EH (cell line): ENCODE data around the gene FAM117B.
A peak's percentile ranks its signal among the peaks of the same experiment; 100 is the strongest.
"Not testable (repeated sequence)": the region's sequence is repeated elsewhere in the genome, so short reads cannot be mapped to it uniquely, and the experiment has no call there.

ENCODE experiments used
- DNase-seq: peaks from one replicate; pipeline ENCODE4 v3.0.0-alpha.2; 2015; ENCODE audit warnings: low read depth

The FAM117B gene

DNA sequence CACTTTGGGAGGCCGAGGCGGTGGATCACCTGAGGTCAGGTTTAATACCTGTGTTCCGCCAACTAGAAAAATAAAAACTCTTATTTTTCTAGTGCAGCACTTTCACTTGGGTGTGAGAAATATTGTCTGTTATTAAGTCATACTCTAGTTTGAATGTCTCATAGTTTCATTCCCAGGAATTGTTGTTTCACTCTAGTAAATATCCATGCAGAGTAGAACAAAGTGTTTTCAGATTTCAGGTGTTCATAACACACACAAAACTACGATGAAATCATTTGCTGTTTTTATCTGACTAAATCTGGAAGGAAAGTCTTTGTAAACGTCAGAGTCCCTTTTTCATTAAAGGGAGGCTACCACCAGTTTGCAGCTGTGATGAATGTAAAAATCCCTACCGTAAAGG is 4.0 kb downstream of the FAM117B start:
- no peak for DNase-seq

DNA sequence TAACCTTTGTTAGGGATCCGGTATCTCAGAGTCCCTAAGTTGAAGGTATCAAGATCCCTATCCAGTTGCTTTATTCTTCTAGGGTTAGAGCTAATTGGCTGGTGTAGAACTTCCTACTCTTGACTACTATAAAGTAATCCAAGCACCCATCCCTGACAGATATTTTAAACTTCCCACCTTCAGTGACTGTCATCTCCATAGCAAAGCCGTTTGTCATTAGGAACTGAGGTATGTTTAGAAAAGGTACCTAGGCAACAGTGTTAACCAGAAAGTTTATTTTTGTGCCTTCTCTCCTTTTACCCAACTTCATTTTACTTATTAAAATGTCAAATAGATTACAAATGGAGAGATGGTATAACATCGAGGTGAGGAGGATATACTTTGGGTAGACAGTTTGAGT is 4.5 kb downstream of the FAM117B start:
- no peak for DNase-seq

DNA sequence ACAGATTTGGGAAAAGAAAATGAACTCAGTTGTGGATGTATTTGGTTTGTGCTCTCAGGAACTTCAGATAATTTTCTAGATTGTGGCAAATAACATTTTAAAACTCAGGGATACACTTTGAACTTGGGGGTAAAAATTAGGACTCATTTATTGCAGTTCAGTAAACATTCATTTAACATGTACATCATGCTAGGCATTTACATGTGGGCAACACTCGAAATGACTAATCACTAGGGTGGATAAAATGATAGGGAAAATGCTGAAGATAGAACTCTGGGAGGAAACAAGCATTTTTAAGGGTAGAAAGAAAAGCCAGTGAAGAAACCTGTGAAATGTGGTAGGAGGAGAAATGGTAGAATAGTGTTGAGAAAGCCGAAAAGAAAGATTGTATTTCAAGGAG is 7.8 kb downstream of the FAM117B start:
- DNase-seq, result no peak

- no peak for DNase-seq
Measured at GRCh38 chr2:202643012-202643858, 8.5 kb downstream of the FAM117B start.

GRCh38 chr2:202652119-202652518 is 17.4 kb downstream of the FAM117B start:
- no peak for DNase-seq

DNA sequence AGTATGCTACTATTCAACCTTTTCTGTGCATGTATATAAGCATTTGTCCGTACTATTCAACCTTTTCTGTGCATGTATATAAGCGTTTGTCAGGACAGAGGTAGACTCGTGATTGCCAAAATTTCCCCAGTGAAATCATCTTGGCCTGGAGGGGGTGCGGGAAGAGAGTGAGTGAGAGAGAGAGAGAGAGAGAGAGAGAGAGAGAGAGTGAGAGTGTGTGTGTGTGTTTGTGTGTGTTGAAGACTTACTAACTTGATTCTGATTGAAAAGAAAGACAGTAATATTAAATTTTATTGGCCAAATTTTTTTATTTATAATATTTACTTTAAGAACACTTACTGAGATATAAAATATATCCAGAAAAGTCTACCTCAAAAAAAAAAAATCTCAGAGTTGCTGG is 19.1 kb downstream of the FAM117B start:
- DNase-seq, result no peak

DNA sequence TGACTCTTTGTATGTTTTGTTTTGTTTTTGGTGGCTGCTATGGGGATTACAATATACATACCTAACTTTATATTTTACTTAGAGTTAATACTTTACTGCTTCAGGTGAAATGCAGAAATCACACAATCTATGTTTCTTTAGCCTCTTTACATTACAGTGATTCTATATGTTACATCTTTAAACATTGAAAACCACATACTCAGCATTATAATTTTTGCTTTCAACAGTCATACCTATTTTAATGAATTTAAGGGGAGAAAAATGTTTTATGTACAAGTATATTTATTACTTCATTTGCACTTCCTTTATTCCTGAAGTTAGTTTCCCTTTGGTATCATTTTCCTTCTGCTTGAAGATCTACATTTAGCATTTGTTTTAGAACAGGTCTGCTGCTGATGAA is 23.1 kb downstream of the FAM117B start:
- DNase-seq, result no peak

GRCh38 chr2:202660796-202661195 is 26.0 kb downstream of the FAM117B start:
- DNase-seq, result no peak

DNA sequence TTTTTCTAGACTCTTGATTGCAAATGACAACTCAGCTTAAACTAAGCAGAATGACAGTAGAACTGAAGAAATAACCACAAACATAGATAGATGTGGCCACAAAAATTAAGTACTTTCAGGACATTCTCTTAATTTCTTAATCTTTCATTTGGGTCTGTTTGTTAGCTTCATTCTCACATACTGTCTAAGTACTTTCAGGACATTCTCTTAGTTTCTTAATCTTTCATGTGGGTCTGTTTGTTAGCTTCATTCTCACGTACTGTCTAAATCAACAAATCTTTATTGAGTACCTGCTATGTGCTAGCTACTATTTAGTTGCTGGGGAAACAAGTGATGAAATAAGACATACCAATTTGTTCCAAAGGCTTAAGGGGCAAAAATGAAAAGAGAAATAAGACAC is 35.1 kb downstream of the FAM117B start:
- DNase-seq, result no peak

DNA sequence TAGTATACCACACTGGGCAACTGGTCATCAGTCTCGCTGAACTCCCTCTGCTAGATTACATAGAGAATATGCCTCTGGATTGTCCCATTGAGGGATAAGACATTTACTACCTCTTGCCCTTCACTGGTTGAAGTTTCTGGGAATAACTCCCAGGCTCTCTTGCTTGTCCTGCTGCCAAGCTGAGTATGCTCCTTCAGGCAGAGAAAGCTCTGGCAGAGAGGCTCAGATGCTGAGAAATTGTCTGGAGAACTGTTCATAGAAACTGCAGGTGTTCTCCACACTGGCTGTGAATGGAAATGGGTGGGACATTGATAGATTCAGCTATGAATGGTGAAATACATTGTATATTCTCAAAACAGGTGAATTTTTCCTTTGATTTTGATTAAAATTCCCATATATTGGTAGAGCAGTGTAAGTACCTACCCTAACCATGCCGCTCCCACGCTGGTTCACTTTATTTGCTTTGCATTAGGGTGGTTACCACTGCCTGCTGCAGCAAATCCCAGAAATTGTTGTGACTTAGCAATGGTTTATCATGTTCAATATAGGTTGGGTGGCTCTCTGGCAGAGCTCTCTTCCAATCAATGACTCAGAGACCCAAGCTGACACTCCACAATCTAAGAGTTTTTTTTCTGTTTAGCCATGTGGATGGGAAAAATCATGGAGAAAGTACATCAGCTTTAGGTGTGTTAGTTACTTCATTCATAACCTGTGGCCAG is 36.7 kb downstream of the FAM117B start:
- DNase-seq, result no peak

DNA sequence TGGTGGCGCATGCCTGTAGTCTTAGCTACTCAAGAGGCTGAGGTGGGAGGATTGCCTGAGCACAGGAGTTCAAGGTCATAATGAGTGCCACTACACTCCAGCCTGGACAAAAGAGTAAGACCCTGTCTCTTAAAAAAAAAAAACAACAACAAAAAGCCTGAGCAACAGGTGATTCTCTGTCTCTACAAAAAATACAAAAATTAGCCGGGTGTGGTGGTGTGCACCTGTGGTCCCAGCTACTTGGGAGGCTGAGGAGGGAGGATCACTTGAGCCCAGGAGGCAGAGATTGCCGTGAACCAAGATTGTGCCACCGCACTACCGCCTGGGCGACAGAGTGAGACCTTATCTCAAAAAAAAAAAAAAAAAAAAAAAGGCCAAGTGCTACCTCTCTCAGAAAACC is 40.3 kb downstream of the FAM117B start:
- not testable (repeated sequence) for DNase-seq

- no peak for DNase-seq
Measured at GRCh38 chr2:202679980-202680379, 45.2 kb downstream of the FAM117B start.

GRCh38 chr2:202680512-202680911 is 45.7 kb downstream of the FAM117B start:
- DNase-seq, result no peak

- DNase-seq, result no peak
Measured at GRCh38 chr2:202681688-202682205, 47.0 kb downstream of the FAM117B start.

DNA sequence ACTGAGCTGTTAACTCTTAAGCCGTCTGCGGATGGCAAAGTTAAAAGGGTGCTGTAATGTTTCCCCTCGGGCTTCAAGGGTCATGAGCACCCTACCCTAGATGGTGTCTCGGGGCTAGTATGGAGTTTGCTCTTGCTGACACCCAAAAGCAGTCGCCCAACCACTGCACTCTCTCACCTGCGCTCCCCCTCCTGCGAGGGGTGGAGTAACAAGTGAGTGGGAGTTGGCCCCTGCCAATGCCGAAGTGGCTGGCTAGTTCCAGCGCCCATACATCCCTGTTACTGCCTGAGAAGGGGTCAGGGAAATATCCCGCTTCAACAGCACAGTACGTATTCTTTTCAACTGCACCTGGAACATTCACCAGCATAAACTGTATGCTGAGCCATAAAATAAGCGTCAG is 47.5 kb downstream of the FAM117B start:
- no peak for DNase-seq

- DNase-seq, result peak; percentile 21
Measured at GRCh38 chr2:202687276-202687675, 52.5 kb downstream of the FAM117B start.

GRCh38 chr2:202689459-202689858 is 54.7 kb downstream of the FAM117B start:
- DNase-seq, result no peak

GRCh38 chr2:202689898-202690297 is 55.1 kb downstream of the FAM117B start:
- DNase-seq, result no peak

DNA sequence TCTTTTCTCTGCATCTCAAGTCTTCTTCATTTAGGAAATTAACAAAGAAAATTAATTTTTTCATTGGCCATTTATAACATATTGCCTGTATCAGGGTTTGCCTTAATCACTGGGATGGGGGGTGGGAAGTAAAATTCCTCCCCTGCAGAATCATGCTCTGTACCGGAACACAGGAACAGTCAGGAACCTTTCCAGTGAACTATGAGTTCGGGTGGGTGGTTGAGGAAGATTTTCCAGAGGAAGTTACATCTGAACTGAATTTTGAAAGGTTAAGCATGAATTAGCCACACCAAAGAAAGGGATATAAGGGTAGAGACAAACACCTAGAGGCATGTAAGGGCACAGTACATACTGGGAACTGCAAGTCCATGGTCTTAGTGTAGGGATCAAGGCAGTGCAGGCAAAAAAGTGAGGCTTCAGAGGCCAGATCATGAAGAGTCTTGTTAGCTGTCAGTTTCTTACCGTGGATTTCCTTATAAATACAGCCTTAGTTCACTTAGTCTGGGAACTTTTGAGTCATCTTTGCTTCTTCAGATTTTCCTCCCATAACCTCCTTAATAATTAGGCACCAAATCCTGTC is 55.6 kb downstream of the FAM117B start:
- DNase-seq, result no peak

DNA sequence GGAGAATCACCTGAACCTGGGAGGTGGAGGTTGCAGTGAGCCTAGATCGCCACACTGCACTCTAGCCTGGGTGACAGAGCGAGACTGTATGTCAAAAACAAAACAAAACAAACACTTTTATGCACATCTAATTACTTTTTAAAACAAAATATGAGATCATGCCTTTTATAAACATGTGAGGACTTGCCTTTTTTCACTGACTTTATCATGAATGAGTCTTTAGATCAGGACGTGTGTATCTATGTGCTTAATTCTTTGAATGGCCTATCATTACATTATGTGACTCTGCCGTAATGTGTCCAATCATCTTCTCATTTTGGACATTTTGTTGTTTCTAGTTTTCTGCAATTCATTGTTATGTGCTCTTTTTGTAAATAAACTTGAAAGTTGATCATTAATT is 58.7 kb downstream of the FAM117B start:
- DNase-seq, result no peak

DNA sequence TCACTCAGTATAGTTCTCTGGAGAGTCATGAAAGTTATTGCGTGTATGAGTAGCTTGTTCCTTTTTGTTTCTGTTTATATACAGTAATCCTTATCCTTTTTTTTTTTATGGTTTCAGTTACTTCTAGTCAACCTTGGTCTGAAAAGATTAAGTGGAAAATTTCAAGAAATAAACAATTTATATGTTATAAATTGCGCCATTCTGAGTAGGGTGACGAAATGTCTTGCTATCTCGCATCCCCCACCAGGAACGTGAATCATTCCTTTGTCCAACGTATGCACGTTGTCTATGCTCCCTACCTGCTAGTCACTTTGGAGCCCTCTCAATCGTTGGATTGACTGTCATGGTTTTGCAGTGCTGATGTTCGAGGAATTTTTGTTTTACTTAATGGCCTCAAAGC is 60.4 kb downstream of the FAM117B start:
- no peak for DNase-seq

- DNase-seq, result no peak
Measured at GRCh38 chr2:202700075-202700901, 65.5 kb downstream of the FAM117B start.
